Activated CD4-positive, alpha-beta T cell treated with anti-CD3 and anti-CD28 coated beads for 1 hour (primary cell): ENCODE results near the gene MYO7B.

Experiments
- DNase-seq: peaks from one replicate; pipeline ENCODE4 v3.0.0-alpha.2; 2020

Gene MYO7B

GRCh38 chr2:127652786-127653357 is 117.4 kb downstream of the MYO7B start:
- DNase-seq = no peak

GRCh38 chr2:127653421-127654083 is 118.1 kb downstream of the MYO7B start:
- DNase-seq = no peak

- DNase-seq = no peak
Measured at GRCh38 chr2:127654084-127654837, 118.8 kb downstream of the MYO7B start.

GRCh38 chr2:127654838-127655175 is 119.3 kb downstream of the MYO7B start:
- no peak for DNase-seq

GRCh38 chr2:127655209-127656073 is 120.0 kb downstream of the MYO7B start:
- no peak for DNase-seq

GRCh38 chr2:127656569-127657231 is 121.2 kb downstream of the MYO7B start:
- DNase-seq = no peak

- no peak for DNase-seq
Measured at GRCh38 chr2:127657232-127657595, 121.7 kb downstream of the MYO7B start.

- no peak for DNase-seq
Measured at GRCh38 chr2:127658146-127658545, 122.7 kb downstream of the MYO7B start.

GRCh38 chr2:127658641-127659407 is 123.3 kb downstream of the MYO7B start:
- no peak for DNase-seq

GRCh38 chr2:127659408-127660290 is 124.2 kb downstream of the MYO7B start:
- DNase-seq = no peak

GRCh38 chr2:127660291-127660578 is 124.8 kb downstream of the MYO7B start:
- no peak for DNase-seq

- DNase-seq = no peak
Measured at GRCh38 chr2:127661072-127661649, 125.7 kb downstream of the MYO7B start.

- DNase-seq = no peak
Measured at GRCh38 chr2:127661949-127662510, 126.5 kb downstream of the MYO7B start.

- no peak for DNase-seq
Measured at GRCh38 chr2:127662937-127663565, 127.6 kb downstream of the MYO7B start.

GRCh38 chr2:127663566-127664064 is 128.1 kb downstream of the MYO7B start:
- no peak for DNase-seq

- DNase-seq = no peak
Measured at GRCh38 chr2:127664065-127664894, 128.8 kb downstream of the MYO7B start.

- no peak for DNase-seq
Measured at GRCh38 chr2:127664895-127665225, 129.4 kb downstream of the MYO7B start.

GRCh38 chr2:127665267-127665893 is 129.9 kb downstream of the MYO7B start:
- DNase-seq = no peak
